Mucosa of descending colon (tissue), 3 donors: ENCODE results near the gene MTRF1L. TPM values are rescaled to one million over a fixed set of nuclear protein-coding genes. Genes with fewer than 3 reads are reported as not detected.

Experiments used
- ATAC-seq: fragments of 200-7000 bp; cut with Tn5 transposase; one replicate; pipeline ENCODE4 v1.9.1; 2020; ENCODE audit warnings: mild to moderate bottlenecking, moderate library complexity
- DNase-seq, 3 donors: peaks; one replicate each; pipeline ENCODE4 v3.0.0-alpha.2; 2020
- H3K36me3 ChIP-seq: fragments of 200-600 bp; one replicate; pipeline ENCODE4 v1.8.0; 2021; ENCODE audit warnings: low read depth, mild to moderate bottlenecking
- H3K4me1 ChIP-seq: fragments of 200-600 bp; one replicate; pipeline ENCODE4 v1.8.0; 2021; ENCODE audit warnings: low read depth, mild to moderate bottlenecking
- H3K4me3 ChIP-seq: fragments of 200-600 bp; one replicate; pipeline ENCODE4 v1.8.0; 2021; ENCODE audit warnings: mild to moderate bottlenecking
- H3K9me3 ChIP-seq: fragments of 200-600 bp; one replicate; pipeline ENCODE4 v1.8.0; 2021; ENCODE audit warnings: mild to moderate bottlenecking
- intact Hi-C, 2 donors: fragments of 100-400 bp; cut with DNase I in 1 of 2; cut with micrococcal nuclease in 1 of 2; formaldehyde crosslinking; loops; one replicate each; pipeline versions ENCODE4 v1.11.0 to v1.11.1; 2022; cut with DNase I, micrococcal nuclease
- total RNA-seq, 3 donors: library from RNA; stranded (reverse); fragmentation: NEBNext Ultra II Directional in 2 of 3; extraction: Animal tissue kit (Norgen Biotek cat#: 25700) in 2 of 3; gene quantifications; one replicate each; pipeline versions ENCODE4 v1.2.1 to v1.2.4, GENCODE V29; 2021 to 2023
- TF ChIP-seq, protein P1 (sequence below): fragments of 200-600 bp; IDR thresholded peaks from one replicate; pipeline ENCODE4 v1.8.0; 2022; ENCODE audit warnings: antibody characterized with exemption, mild to moderate bottlenecking
- donor health status: DM: no; HTN: no; CAD: no; lungs with moderate emphysema.
- donor health status: DM: no; HTN: no; CAD: no.
- donor health status: DM: no; HTN: yes; CAD: no.

Gene MTRF1L
- total RNA-seq, 3 donors from 2014 or later = 21.8 to 30.7 (median 22.2) TPM

DNA sequence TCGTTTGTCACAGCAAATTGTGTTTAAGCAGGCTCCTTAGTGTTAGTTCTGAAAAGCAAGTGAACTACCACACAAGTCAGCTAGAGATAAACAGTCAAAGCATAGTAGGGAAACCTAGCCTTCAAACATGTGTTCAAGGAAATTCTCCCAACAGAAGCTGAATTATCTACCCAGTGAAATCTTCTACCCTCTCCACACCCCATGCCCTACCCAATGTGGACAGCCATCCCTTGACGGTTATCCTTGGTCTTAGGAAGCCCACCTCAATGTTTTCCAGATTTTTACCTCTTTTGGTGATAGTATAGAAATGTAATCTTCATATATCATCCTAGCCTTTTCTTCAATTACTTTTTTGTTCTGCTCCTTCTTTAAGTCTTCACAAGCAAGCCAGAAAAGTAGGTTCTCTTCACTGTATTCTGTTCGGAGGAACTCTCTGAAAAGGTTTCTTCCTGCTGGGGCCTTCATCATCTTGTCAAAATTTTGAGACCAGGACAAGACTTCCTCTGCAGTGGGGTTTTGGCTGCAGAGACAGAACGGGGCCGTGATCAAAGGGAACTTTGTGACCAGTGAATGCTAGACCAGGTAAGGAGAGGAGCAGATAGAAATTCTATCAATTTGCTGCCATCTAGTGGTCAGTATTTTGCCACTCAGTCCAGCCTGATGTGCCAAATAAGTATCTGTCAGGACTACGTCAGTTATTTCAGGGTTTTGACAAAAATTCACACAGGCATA is 21.6 kb upstream of the MTRF1L start:
- intact Hi-C loops = loop anchor here (5.0 to 10.0 kb wide), 2 partner anchors 159 to 162 kb away; no protein-coding TSS in a partner anchor
- TF ChIP-seq, protein P1, sequence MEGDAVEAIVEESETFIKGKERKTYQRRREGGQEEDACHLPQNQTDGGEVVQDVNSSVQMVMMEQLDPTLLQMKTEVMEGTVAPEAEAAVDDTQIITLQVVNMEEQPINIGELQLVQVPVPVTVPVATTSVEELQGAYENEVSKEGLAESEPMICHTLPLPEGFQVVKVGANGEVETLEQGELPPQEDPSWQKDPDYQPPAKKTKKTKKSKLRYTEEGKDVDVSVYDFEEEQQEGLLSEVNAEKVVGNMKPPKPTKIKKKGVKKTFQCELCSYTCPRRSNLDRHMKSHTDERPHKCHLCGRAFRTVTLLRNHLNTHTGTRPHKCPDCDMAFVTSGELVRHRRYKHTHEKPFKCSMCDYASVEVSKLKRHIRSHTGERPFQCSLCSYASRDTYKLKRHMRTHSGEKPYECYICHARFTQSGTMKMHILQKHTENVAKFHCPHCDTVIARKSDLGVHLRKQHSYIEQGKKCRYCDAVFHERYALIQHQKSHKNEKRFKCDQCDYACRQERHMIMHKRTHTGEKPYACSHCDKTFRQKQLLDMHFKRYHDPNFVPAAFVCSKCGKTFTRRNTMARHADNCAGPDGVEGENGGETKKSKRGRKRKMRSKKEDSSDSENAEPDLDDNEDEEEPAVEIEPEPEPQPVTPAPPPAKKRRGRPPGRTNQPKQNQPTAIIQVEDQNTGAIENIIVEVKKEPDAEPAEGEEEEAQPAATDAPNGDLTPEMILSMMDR = peak; percentile 67
- Histone ChIP-seq H3K36me3 (no peaks in the 10 kb centered on the region), H3K9me3 (no peaks in the 10 kb centered on the region), H3K4me3 (no peak overlapping the region), H3K4me1 (no peaks in the 10 kb centered on the region)
- ATAC-seq = peak; percentile 82
- peak in 2 of 3 donors; percentile 27 to 66 for DNase-seq

- TF ChIP-seq, protein P1 = no peak
- no peak overlapping the region for H3K4me3 ChIP-seq
- no peaks in the 10 kb centered on the region for H3K9me3 ChIP-seq
- DNase-seq = no peak
- no peaks in the 10 kb centered on the region for H3K4me1 ChIP-seq
- H3K36me3 ChIP-seq = no peaks in the 10 kb centered on the region
- no peak for ATAC-seq
- intact Hi-C loops = no loop called here
Measured at GRCh38 chr6:153018355-153018754, 15.8 kb upstream of the MTRF1L start.

- intact Hi-C loops = no loop called here
- no peaks in the 10 kb centered on the region for H3K9me3 ChIP-seq
- H3K36me3 ChIP-seq = no peaks in the 10 kb centered on the region
- TF ChIP-seq, protein P1 = no peak
- ATAC-seq (no peak), DNase-seq (no peak)
- H3K4me3 ChIP-seq = no peak overlapping the region
- H3K4me1 ChIP-seq = no peaks in the 10 kb centered on the region
Measured at GRCh38 chr6:153016846-153017245, 14.3 kb upstream of the MTRF1L start.

GRCh38 chr6:153015094-153015640 is 12.7 kb upstream of the MTRF1L start:
- intact Hi-C loops = no loop called here
- Histone ChIP-seq H3K9me3 (no peaks in the 10 kb centered on the region), H3K36me3 (no peaks in the 10 kb centered on the region), H3K4me1 (no peaks in the 10 kb centered on the region), H3K4me3 (no peak overlapping the region)
- DNase-seq (no peak), ATAC-seq (no peak)
- TF ChIP-seq, protein P1 = no peak

DNA sequence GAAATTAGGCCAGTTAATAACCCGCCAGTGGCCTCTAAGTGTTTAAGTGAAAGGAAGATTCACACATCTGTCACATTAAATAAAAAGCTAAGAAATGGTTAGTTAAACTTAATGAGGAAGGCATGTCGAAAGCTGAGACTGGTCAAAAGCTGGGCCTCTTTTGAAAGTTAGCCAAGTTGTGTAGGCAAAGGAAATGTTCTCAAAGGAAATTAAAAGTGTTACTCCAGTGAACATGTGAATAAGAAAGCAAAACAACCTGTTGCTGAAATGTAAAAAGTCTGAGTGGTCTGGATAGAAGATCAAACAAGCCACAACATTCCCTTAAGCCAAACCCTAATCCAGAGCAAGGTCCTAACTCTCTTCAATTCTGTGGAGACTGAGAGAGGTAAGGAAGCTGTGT is 10.9 kb upstream of the MTRF1L start:
- ATAC-seq (no peak), DNase-seq (no peak)
- Histone ChIP-seq H3K36me3 (no peaks in the 10 kb centered on the region), H3K4me1 (no peaks in the 10 kb centered on the region), H3K9me3 (no peaks in the 10 kb centered on the region), H3K4me3 (no peak overlapping the region)
- intact Hi-C loops = no loop called here
- TF ChIP-seq, protein P1 = no peak
